ENCODE measurements around the gene PNLIPRP3. TPM values are rescaled to one million over a fixed set of nuclear protein-coding genes. Genes with fewer than 3 reads are reported as not detected.

The PNLIPRP3 gene
- total RNA-seq, 1 donor from 2014 or later = 0.96 TPM

- DNase-seq (ENCODE audit: low spot score) = no peak
Observed at GRCh38 chr10:116450861-116451260, 23.2 kb downstream of the PNLIPRP3 start.

- DNase-seq (ENCODE audit: low spot score) = no peak
Observed at GRCh38 chr10:116451711-116452337, 24.2 kb downstream of the PNLIPRP3 start.

GRCh38 chr10:116452338-116452720, 24.7 kb downstream of the PNLIPRP3 start:
- DNase-seq (ENCODE audit: low spot score) = no peak

- no peak for DNase-seq (ENCODE audit: low spot score)
Observed at GRCh38 chr10:116457488-116457887, 29.8 kb downstream of the PNLIPRP3 start.

- DNase-seq (ENCODE audit: low spot score) = no peak
Observed at GRCh38 chr10:116460219-116460618, 32.6 kb downstream of the PNLIPRP3 start.

- DNase-seq (ENCODE audit: low spot score) = no peak
Observed at GRCh38 chr10:116461680-116462079, 34.0 kb downstream of the PNLIPRP3 start.

- no peak for DNase-seq (ENCODE audit: low spot score)
Observed at GRCh38 chr10:116464257-116464656, 36.6 kb downstream of the PNLIPRP3 start.

GRCh38 chr10:116465546-116465945, 37.9 kb downstream of the PNLIPRP3 start:
- DNase-seq (ENCODE audit: low spot score) = no peak

- no peak for DNase-seq (ENCODE audit: low spot score)
Observed at GRCh38 chr10:116466715-116467422, 39.2 kb downstream of the PNLIPRP3 start.

- DNase-seq (ENCODE audit: low spot score) = peak; percentile 89
Observed at GRCh38 chr10:116469437-116469836, 41.8 kb downstream of the PNLIPRP3 start.

GRCh38 chr10:116470071-116470470, 42.4 kb downstream of the PNLIPRP3 start:
- peak; percentile 37 for DNase-seq (ENCODE audit: low spot score)

- no peak for DNase-seq (ENCODE audit: low spot score)
Observed at GRCh38 chr10:116470768-116471415, 43.2 kb downstream of the PNLIPRP3 start.

- peak; percentile 92 for DNase-seq (ENCODE audit: low spot score)
Observed at GRCh38 chr10:116472891-116473290, 45.2 kb downstream of the PNLIPRP3 start.

GRCh38 chr10:116475866-116476265, 48.2 kb downstream of the PNLIPRP3 start:
- no peak for DNase-seq (ENCODE audit: low spot score)

- no peak for DNase-seq (ENCODE audit: low spot score)
Observed at GRCh38 chr10:116476461-116476860, 48.8 kb downstream of the PNLIPRP3 start.

- DNase-seq (ENCODE audit: low spot score) = peak; percentile 40
Observed at GRCh38 chr10:116477986-116478664, 50.5 kb downstream of the PNLIPRP3 start.

GRCh38 chr10:116486770-116487448, 59.3 kb downstream of the PNLIPRP3 start:
- no peak for DNase-seq (ENCODE audit: low spot score)

GRCh38 chr10:116487522-116488430, 60.1 kb downstream of the PNLIPRP3 start:
- no peak for DNase-seq (ENCODE audit: low spot score)

- no peak for DNase-seq (ENCODE audit: low spot score)
Observed at GRCh38 chr10:116489460-116489859, 61.8 kb downstream of the PNLIPRP3 start.

GRCh38 chr10:116490028-116490662, 62.5 kb downstream of the PNLIPRP3 start:
- peak; percentile 27 for DNase-seq (ENCODE audit: low spot score)
